BLaER1 treated with 17β-estradiol and CSF1 and Interleukin-3, amounts not matched to agents 10 nM and 100 nM (cell line): ENCODE measurements around the gene HRAS.

ENCODE experiments used
- H3K27ac ChIP-seq, 11 experiments: shearing (Covaris generic); formaldehyde crosslinking; 2 replicates each; pipeline ENCODE4 v1.8.1; 2022
- H3K27me3 ChIP-seq, 11 experiments: shearing (Covaris generic); formaldehyde crosslinking; 2 replicates each; pipeline ENCODE4 v1.8.1; 2022
- H3K36me3 ChIP-seq, 11 experiments: shearing (Covaris generic); formaldehyde crosslinking; 2 replicates each; pipeline ENCODE4 v1.8.1; 2022
- H3K4me1 ChIP-seq, 10 experiments: shearing (Covaris generic); formaldehyde crosslinking; 2 replicates each; pipeline ENCODE4 v1.8.1; 2022
- H3K4me2 ChIP-seq, 11 experiments: shearing (Covaris generic); formaldehyde crosslinking; 2 replicates each; pipeline ENCODE4 v1.8.1; 2022
- H3K4me3 ChIP-seq, 10 experiments: shearing (Covaris generic); formaldehyde crosslinking; 2 replicates each; pipeline ENCODE4 v1.8.1; 2022
- H3K9ac ChIP-seq, 11 experiments: shearing (Covaris generic); formaldehyde crosslinking; 2 replicates each; pipeline ENCODE4 v1.8.1; 2022
- H3K9me3 ChIP-seq, 11 experiments: shearing (Covaris generic); formaldehyde crosslinking; replicated peaks in 1 of 11; 2 replicates each; pipeline ENCODE4 v1.8.1; 2022
- H4K20me1 ChIP-seq, 11 experiments: shearing (Covaris generic); formaldehyde crosslinking; 2 replicates each; pipeline ENCODE4 v1.8.1; 2022
- Cebpa-rat ChIP-seq, 11 experiments: shearing (Covaris generic); IDR thresholded peaks; 2 replicates each; pipeline ENCODE4 v1.8.1; 2022

HRAS gene

GRCh38 chr11:501001-501682, 34.2 kb downstream of the HRAS start:
- Histone ChIP-seq H3K4me1 (peaks cover 24 to 52% (median 28%) of the 10 kb centered on the region in 10 experiments), H3K27me3 (peaks cover 0 to 31% (median 27%) of the 10 kb centered on the region in 11 experiments; a peak in 21 of 22 replicates), H4K20me1 (peaks cover 48 to 92% (median 63%) of the 10 kb centered on the region in 11 experiments), H3K4me2 (peak overlapping the region in 3 of 11 experiments; percentile 93 to 100 (median 94); a peak in 5 of 22 replicates), H3K9me3 (no peaks in the 10 kb centered on the region), H3K4me3 (no peak overlapping the region), H3K9ac (peak overlapping the region in 3 of 11 experiments; percentile 42 to 98 (median 70); a peak in 2 of 22 replicates), H3K36me3 (peaks cover 55 to 74% (median 63%) of the 10 kb centered on the region in 11 experiments), H3K27ac (peak overlapping the region in 1 of 11 experiments; percentile 76; a peak in 1 of 22 replicates)
- TF ChIP-seq Cebpa-rat (IDR thresholded peaks at IDR 0.05), result no peak

DNA sequence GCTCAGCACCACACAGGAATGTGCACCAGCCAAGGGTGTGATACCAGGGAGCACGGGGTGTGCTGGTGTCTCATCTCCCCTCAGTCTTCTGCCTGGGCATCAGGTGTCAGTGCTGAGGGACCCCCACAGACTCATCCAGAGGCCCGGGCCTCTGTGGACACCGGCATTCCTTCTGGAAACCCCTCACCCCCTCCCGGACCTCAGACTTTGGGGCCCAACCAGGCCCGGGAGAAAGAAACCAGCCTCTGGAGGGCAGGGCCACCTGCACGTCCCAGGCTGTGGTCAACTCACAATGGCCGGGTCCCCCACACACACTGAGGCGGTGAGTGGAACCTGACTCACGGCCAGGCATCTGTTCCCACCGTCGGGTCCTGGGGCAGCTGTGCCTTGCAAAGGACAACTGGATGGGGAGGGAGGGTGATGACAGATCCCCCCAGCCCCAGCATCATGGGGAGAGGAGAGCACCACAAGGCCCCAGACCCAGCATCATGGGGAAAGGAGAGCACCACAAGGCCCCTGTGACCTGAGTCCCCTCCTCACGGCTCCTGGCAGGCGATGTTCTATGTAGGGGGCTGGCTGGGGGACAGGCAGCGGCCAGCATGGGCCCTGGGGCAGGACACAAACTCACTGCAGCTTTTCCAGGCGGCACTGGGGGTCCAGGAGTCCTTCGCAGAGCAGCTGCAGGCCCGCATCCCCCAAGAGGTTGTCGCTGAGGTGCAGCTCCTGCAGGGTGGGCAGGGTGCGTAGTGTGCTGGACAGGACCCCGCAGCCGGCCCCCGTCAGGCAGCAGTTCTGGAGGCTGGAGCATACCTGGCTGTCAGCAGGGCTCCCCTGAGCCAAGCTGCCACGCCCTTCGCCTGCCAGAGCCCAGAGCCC, 35.9 kb downstream of the HRAS start:
- TF ChIP-seq Cebpa-rat (IDR thresholded peaks at IDR 0.05), result no peak
- Histone ChIP-seq H3K4me3 (no peak overlapping the region), H3K9me3 (no peaks in the 10 kb centered on the region), H3K4me2 (no peak overlapping the region), H3K9ac (0 out of 22 replicates have a peak overlapping the region, but pooled peaks of 1 of the 11 experiments have one; percentile 29), H4K20me1 (peaks cover 34 to 92% (median 71%) of the 10 kb centered on the region in 11 experiments), H3K27ac (no peak overlapping the region), H3K4me1 (peaks cover 7 to 41% (median 11%) of the 10 kb centered on the region in 10 experiments), H3K36me3 (peaks cover 72 to 91% (median 80%) of the 10 kb centered on the region in 11 experiments), H3K27me3 (peaks cover 0 to 14% (median 10%) of the 10 kb centered on the region in 11 experiments; a peak in 21 of 22 replicates)

- H3K9ac ChIP-seq, result no peak overlapping the region
- no peak for TF ChIP-seq Cebpa-rat (IDR thresholded peaks at IDR 0.05)
- no peak overlapping the region for H3K4me2 ChIP-seq
- H3K4me1 ChIP-seq, result peaks cover 0 to 32% (median 2%) of the 10 kb centered on the region in 10 experiments; a peak in 12 of 20 replicates
- H3K27me3 ChIP-seq, result peaks cover 0 to 5% (median 1%) of the 10 kb centered on the region in 11 experiments; a peak in 17 of 22 replicates
- H4K20me1 ChIP-seq, result peaks cover 25 to 91% (median 74%) of the 10 kb centered on the region in 11 experiments
- H3K36me3 ChIP-seq, result peaks cover 80 to 93% (median 88%) of the 10 kb centered on the region in 11 experiments
- no peak overlapping the region for H3K27ac ChIP-seq
- no peaks in the 10 kb centered on the region for H3K9me3 ChIP-seq
- H3K4me3 ChIP-seq, result no peak overlapping the region
Observed at GRCh38 chr11:498297-499181, 36.8 kb downstream of the HRAS start.

- Histone ChIP-seq H3K4me3 (no peak overlapping the region), H3K9me3 (no peaks in the 10 kb centered on the region), H3K27ac (no peak overlapping the region), H3K4me2 (no peak overlapping the region), H3K36me3 (peaks cover 88 to 100% (median 96%) of the 10 kb centered on the region in 11 experiments), H3K9ac (no peak overlapping the region), H3K27me3 (no peaks in the 10 kb centered on the region), H4K20me1 (peaks cover 19 to 96% (median 73%) of the 10 kb centered on the region in 11 experiments), H3K4me1 (peaks cover 0 to 26% (median 0%) of the 10 kb centered on the region in 10 experiments; a peak in 8 of 20 replicates)
- TF ChIP-seq Cebpa-rat (IDR thresholded peaks at IDR 0.05), result no peak
Observed at GRCh38 chr11:497565-498296, 37.6 kb downstream of the HRAS start.

GRCh38 chr11:496834-497564, 38.4 kb downstream of the HRAS start:
- Histone ChIP-seq H3K9me3 (no peaks in the 10 kb centered on the region), H3K27me3 (no peaks in the 10 kb centered on the region), H3K9ac (no peak overlapping the region), H3K27ac (no peak overlapping the region), H3K4me1 (peaks cover 0 to 18% (median 0%) of the 10 kb centered on the region in 10 experiments; a peak in 7 of 20 replicates), H3K36me3 (peaks cover 89 to 100% (median 98%) of the 10 kb centered on the region in 11 experiments), H4K20me1 (peaks cover 12 to 93% (median 66%) of the 10 kb centered on the region in 11 experiments), H3K4me2 (no peak overlapping the region), H3K4me3 (no peak overlapping the region)
- TF ChIP-seq Cebpa-rat (IDR thresholded peaks at IDR 0.05), result no peak

- Histone ChIP-seq H3K4me1 (peaks cover 0 to 7% (median 0%) of the 10 kb centered on the region in 10 experiments; a peak in 2 of 20 replicates), H3K4me2 (no peak overlapping the region), H3K4me3 (no peak overlapping the region), H3K9me3 (no peaks in the 10 kb centered on the region), H3K27me3 (no peaks in the 10 kb centered on the region), H3K27ac (no peak overlapping the region), H3K36me3 (peaks cover 80 to 100% (median 93%) of the 10 kb centered on the region in 11 experiments), H3K9ac (0 out of 22 replicates have a peak overlapping the region, but pooled peaks of 1 of the 11 experiments have one; percentile 24), H4K20me1 (peaks cover 0 to 88% (median 56%) of the 10 kb centered on the region in 11 experiments; a peak in 18 of 22 replicates)
- TF ChIP-seq Cebpa-rat (IDR thresholded peaks at IDR 0.05), result no peak
Observed at GRCh38 chr11:495537-495931, 39.8 kb downstream of the HRAS start.

DNA sequence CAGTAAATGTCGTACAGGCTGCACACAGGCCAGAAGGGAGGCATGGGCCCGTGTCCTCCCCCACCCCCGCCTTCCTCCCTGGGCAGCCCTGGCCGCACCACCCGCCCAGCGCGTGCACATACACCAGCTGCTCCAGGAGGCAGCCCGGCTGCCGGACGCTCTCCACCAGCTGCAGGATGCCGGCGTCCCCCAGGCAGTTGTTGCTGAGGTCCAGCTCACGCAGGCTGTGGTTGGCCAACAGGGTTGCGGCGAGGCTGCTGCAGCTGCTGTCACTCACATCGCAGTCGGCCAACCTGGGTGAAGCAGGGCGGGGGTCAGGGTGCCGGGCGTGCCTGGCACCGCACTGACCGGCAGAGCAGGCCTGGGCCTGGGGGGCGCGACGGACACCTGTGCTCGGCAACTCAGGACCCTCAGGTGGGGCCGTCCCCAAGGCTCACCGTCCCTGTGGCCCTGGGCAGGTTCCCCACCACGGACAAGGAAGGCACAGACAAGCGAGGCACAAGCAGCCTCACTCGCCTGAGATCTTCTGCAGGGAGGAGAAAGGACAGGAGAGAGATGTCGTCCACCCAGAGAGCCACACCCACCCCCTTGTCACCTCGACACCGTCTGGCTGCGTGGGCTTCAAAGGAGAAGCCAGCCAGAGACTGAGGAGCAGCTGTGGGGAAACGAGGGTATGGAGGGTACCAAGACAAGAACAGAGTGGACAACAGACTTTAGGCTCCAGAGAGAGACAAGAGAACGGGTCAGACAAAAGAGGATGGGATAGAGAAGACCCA, 40.4 kb downstream of the HRAS start:
- no peak for TF ChIP-seq Cebpa-rat (IDR thresholded peaks at IDR 0.05)
- H3K36me3 ChIP-seq, result peaks cover 75 to 100% (median 93%) of the 10 kb centered on the region in 11 experiments

More for the DNA sequence above, 40.4 kb downstream of the HRAS start:
- peaks cover 0 to 89% (median 50%) of the 10 kb centered on the region in 11 experiments; a peak in 18 of 22 replicates for H4K20me1 ChIP-seq
- H3K9me3 ChIP-seq, result no peaks in the 10 kb centered on the region
- H3K27ac ChIP-seq, result no peak overlapping the region
- no peaks in the 10 kb centered on the region for H3K27me3 ChIP-seq
- H3K4me2 ChIP-seq, result no peak overlapping the region
- H3K4me1 ChIP-seq, result peaks cover 0 to 7% (median 0%) of the 10 kb centered on the region in 10 experiments; a peak in 1 of 20 replicates
- H3K9ac ChIP-seq, result no peak overlapping the region
- no peak overlapping the region for H3K4me3 ChIP-seq
